ENCODE results near the gene LDB2.
"Not testable (repeated sequence)": the region's sequence is repeated elsewhere in the genome, so short reads cannot be mapped to it uniquely, and the experiment has no call there.

Gene LDB2

GRCh38 chr4:16524406-16524805 is 374.0 kb downstream of the LDB2 start:
- Histone ChIP-seq H3K36me3 (ENCODE audit: insufficient read depth, low read length) (no peaks in the 10 kb centered on the region), H3K9me3 (ENCODE audit: insufficient read depth, low read depth, low read length) (no peaks in the 10 kb centered on the region), H3K4me3 (ENCODE audit: low read length, poor library complexity, severe bottlenecking) (no peak overlapping the region), H3K79me2 (ENCODE audit: insufficient read depth, low read length) (no peaks in the 10 kb centered on the region), H3K4me1 (ENCODE audit: insufficient read depth, low read length, poor library complexity, severe bottlenecking) (no peaks in the 10 kb centered on the region), H3F3A (ENCODE audit: low read depth) (no peaks in the 10 kb centered on the region), H3K27me3 (ENCODE audit: insufficient read depth, low read length, poor library complexity, severe bottlenecking) (no peaks in the 10 kb centered on the region), H4K20me1 (ENCODE audit: insufficient read depth, low read length, poor library complexity, severe bottlenecking) (no peaks in the 10 kb centered on the region), H2AFZ (ENCODE audit: low read length) (no peak overlapping the region), H3K4me2 (ENCODE audit: low read depth, low read length, poor library complexity, severe bottlenecking) (no peak overlapping the region), H3K9ac (ENCODE audit: low read depth, low read length, poor library complexity, severe bottlenecking) (no peak overlapping the region), H3K9me2 (replicated peaks; ENCODE audit: low read depth, low read length) (no peaks in the 10 kb centered on the region)
- TF ChIP-seq EZH2phosphoT487 (IDR thresholded peaks at IDR 0.05; ENCODE audit: borderline replicate concordance) (no peak), CTCF (conservative IDR thresholded peaks at IDR 0.05; ENCODE audit: low read length) (no peak)

- not testable (repeated sequence) for H3K9me3 ChIP-seq (ENCODE audit: insufficient read depth, low read depth, low read length); H3K4me3 ChIP-seq (ENCODE audit: low read length, poor library complexity, severe bottlenecking); H3K9me2 ChIP-seq (replicated peaks; ENCODE audit: low read depth, low read length); H3K27me3 ChIP-seq (ENCODE audit: insufficient read depth, low read length, poor library complexity, severe bottlenecking); H4K20me1 ChIP-seq (ENCODE audit: insufficient read depth, low read length, poor library complexity, severe bottlenecking); H3K9ac ChIP-seq (ENCODE audit: low read depth, low read length, poor library complexity, severe bottlenecking); H3K4me2 ChIP-seq (ENCODE audit: low read depth, low read length, poor library complexity, severe bottlenecking); H3K4me1 ChIP-seq (ENCODE audit: insufficient read depth, low read length, poor library complexity, severe bottlenecking); H2AFZ ChIP-seq (ENCODE audit: low read length); H3K79me2 ChIP-seq (ENCODE audit: insufficient read depth, low read length); H3F3A ChIP-seq (ENCODE audit: low read depth); H3K36me3 ChIP-seq (ENCODE audit: insufficient read depth, low read length)
These were observed 374.9 kb downstream of the LDB2 start for GRCh38 chr4:16523526-16523925.

GRCh38 chr4:16521156-16521915 is 377.1 kb downstream of the LDB2 start:
- no peaks in the 10 kb centered on the region for H3K79me2 ChIP-seq (ENCODE audit: insufficient read depth, low read length)
- H3F3A ChIP-seq (ENCODE audit: low read depth) = no peaks in the 10 kb centered on the region
- H3K27me3 ChIP-seq (ENCODE audit: insufficient read depth, low read length, poor library complexity, severe bottlenecking) = no peaks in the 10 kb centered on the region
- H3K9me2 ChIP-seq (replicated peaks; ENCODE audit: low read depth, low read length) = no peaks in the 10 kb centered on the region
- no peaks in the 10 kb centered on the region for H4K20me1 ChIP-seq (ENCODE audit: insufficient read depth, low read length, poor library complexity, severe bottlenecking)
- H3K4me3 ChIP-seq (ENCODE audit: low read length, poor library complexity, severe bottlenecking) = no peak overlapping the region
- no peak overlapping the region for H2AFZ ChIP-seq (ENCODE audit: low read length)
- no peak overlapping the region for H3K9ac ChIP-seq (ENCODE audit: low read depth, low read length, poor library complexity, severe bottlenecking)
- TF ChIP-seq CTCF (conservative IDR thresholded peaks at IDR 0.05; ENCODE audit: low read length) = no peak
- no peak for TF ChIP-seq EZH2phosphoT487 (IDR thresholded peaks at IDR 0.05; ENCODE audit: borderline replicate concordance)
- H3K4me1 ChIP-seq (ENCODE audit: insufficient read depth, low read length, poor library complexity, severe bottlenecking) = no peaks in the 10 kb centered on the region
- no peak overlapping the region for H3K4me2 ChIP-seq (ENCODE audit: low read depth, low read length, poor library complexity, severe bottlenecking)
- H3K36me3 ChIP-seq (ENCODE audit: insufficient read depth, low read length) = no peaks in the 10 kb centered on the region
- no peaks in the 10 kb centered on the region for H3K9me3 ChIP-seq (ENCODE audit: insufficient read depth, low read depth, low read length)

Data from Loucy (cell line).